Activated T-helper 1 cell treated with Interleukin-2 at 50 U/mL for 16 hours (primary cell): ENCODE results near the gene VWA5B1.

ENCODE experiments used
- DNase-seq: peaks from one replicate; pipeline ENCODE4 v3.0.0-alpha.2; 2020; ENCODE audit warnings: low read depth

VWA5B1 gene

DNA sequence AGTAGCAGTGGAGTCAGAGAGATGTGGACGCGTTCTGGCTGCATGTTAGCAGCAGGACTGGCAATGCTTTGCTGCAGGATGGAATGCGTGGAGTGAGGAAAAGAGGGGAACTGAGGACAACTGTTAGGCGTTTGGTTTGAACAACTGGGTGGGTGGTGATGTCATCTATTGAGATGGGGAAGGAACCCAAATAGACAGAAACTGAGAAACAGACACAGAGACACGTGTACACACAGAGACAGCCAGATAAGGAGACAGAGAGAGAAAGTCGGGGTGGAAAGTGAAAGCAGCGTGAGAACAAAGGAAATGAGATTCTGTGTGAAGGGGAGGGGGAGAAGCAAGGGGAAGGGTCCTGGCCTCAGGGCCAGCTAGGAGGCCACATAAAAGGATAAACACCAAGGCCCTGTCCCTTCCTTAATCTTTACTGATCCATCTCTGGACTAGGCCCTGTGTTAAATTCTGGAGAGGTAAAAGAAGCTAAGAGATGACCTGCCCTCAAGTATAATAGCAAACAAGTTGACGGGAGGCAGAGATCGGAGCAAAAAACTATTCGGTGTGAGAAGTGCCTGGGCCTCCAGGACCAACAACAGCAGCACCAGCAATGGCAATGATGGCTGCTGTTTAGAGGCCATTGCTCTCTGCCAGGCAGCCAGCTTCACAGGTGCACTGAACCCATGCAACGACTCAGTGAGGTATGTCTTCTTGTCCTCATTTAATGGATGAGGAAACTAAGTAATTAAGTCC is 31.6 kb downstream of the VWA5B1 start:
- no peak for DNase-seq

DNA sequence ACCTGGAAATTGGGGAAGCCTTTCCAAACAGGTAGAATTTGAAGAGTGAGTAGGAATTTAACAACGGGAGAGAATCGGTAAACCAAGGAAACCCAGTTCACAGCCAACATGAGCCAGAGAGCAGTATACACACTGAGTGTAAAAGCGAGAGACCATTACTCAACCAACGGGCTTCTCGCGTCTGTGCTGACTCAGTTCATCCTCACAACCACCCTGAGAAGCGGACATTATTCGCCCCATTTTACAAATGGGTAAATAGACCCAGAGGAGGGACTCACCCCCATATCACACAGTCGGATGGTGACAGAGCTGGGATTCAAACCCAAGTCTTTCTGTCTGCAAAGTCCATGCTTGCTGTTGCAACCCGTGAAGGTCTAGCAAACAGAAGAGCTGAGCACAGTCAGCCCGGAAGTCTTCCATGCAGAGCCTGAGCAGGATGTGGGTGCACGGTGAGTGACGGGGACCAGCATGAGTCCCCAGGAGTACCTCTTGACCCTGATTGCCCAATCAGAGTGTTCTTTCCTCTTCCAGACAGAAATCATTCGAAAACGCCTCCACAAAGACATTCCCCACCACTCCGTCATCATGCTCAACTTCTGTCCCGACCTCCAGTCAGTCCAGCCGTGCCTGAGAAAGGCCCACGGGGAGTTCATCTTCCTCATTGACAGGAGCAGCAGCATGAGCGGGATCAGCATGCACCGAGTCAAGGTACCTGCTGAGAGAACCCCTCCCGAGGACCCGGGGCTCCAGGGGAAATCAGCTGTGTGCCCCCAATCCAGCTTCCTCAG is 32.3 kb downstream of the VWA5B1 start:
- DNase-seq = peak; percentile 37

DNA sequence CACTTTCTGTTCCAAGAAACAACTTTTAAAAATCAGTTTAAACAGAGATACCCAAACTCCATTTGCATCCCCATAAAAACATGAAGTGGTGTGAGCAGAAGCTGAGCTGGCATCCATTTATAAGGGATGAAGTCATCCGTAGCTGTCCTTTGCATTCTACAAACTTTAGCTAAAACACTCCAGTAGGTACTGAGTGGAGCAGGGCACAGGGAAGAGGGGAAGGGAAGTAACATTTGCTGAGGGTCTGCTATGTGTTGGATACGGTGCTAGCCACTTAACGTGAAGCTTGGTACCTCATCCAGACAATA is 32.9 kb downstream of the VWA5B1 start:
- no peak for DNase-seq

DNA sequence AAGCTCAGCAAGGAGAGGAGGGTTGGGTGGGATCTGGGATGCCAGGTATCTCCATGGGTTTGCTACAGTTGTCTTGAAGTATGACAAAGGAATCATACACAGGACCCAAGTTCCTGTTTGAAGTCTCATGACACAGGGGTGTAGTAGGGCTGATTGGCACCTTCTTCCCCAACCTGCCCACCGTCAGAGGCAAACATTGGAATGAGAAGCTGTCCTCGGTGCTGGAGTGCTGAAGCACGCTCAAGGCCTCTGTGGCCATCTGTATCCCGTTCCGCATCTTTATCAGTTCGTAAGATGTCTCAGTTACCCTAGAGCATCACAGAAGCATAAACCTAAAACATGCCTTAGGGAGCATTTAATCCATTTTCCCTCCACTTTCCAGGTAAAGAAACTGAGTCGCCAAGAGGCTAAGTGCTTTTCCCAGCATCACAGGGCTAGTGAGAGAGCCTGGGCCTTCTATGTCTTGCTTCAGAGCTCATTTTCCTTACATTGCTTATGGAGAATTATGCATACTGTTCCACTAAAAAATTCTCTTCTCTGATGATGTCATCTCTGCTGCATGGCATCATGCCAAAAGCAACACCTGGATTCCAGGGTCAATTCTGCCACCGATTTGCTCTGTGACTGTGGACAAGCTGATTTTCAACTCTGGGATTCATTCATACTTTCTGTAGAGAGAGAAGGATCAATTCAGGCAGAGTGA is 34.2 kb downstream of the VWA5B1 start:
- DNase-seq = no peak

DNA sequence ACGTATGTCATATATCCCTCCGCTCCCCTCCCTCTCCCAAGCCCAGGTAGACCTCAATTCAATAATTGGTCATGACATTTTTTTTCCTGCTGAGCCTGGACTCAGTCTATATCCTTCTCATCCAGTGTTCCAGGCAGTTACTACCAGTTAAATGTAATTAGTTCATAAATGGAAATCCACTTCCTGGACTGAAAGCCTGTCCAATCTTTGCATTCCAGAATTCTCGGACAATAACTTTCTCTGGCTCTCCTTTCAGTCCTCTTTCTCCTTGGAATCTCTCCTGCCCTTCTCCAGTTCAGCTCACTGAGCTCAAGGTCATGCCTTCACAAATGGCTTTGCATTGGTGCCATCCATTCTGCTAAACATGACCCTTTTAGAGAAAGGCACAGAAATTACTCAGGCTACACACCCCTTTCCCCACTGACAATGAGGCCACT is 34.8 kb downstream of the VWA5B1 start:
- no peak for DNase-seq

DNA sequence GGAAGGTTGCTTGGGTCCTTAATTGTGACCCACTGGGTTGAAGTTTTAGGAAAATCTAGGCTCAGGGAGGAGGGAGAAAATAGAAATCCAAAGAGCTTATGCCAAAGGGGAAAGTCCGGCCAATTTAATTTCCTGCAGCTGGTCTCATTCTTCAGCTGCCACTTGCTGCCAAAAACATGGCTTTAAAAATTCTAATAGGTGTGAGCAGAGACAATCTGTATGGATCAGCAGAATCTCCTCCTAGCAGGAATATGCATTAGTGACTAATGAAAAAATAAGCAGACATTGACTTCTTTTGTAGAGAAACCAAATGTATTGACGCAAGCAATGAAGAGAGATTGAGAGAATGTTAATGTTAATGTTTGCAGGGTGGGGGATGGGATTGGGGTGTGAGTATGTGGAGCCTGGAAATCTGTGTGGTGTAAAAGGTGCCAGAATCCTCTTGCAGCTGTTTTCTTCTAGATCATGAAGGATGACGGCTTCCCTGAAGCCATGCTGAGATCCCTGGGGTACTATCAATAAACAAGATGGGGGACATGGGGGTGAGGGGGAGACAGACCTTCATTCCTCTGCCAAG is 35.3 kb downstream of the VWA5B1 start:
- DNase-seq = no peak

DNA sequence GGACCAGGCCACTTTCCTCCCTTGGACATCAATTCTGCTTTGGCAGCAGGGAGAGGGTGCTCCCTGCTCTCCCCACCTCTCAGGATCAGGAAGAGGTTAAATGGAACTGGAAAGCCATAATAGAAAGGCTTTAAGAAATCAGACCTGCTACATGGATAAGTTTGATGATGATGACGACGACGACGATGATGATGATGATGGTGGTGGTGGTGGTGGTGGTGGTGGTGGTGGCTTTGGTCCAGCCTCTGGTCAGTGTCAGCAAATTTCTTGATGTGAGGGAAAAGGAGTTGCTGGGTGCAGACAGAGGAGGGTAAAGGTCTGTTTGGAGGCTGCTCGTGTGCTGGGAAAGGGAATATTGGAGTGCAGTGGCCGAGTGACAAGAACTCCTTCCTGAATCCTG is 36.8 kb downstream of the VWA5B1 start:
- DNase-seq = no peak

DNA sequence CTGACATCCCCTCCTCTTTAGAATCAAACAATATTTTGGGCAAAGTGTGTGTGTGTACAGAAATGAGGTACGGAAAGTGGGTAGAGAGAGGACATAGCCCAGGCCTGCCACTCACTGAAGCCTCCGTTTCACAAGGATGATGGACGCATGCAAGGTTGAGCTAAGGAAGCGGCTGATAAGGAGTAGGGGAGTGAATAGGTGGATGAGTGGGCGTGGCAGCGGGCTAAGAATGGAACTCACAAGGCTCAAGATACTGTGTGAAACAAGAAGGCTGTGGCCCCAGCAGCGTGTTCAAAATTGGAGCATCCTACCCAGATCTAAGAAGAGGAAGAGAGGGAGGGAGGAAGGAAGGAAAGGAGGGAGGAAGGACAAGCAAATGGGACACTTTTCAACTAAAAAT is 37.5 kb downstream of the VWA5B1 start:
- no peak for DNase-seq

DNA sequence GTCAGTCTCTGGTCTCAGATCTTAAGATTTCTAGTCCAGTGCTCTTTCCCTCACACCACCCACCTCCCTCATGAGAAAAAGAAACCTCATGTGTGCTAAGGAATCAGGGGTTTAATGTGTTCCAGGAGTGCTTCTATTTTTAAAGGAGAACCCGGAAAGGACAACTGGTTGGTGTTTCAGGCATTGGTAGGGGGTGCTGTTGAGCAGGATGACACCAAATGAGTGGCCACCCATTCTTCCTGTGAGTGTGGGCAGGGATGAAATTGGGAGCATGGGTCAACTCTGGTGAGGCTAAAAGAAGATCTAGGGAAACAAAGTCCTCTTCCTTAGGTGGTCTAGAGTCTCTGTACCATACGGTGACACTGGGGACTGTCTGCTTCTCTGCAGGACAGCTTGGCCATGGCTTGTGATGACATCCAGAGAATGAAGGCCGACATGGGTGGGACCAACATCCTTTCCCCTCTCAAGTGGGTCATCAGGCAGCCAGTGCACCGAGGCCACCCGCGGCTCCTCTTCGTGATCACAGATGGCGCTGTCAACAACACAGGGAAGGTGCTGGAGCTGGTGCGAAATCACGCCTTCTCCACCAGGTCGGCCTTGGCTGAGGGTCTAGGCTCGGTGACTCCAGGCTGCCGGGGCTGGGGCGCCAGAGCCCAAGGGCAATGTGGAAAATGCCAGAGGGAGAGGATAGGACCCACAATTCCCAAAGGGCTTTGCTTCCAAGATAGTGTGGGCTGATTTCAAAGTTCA is 39.3 kb downstream of the VWA5B1 start:
- no peak for DNase-seq

DNA sequence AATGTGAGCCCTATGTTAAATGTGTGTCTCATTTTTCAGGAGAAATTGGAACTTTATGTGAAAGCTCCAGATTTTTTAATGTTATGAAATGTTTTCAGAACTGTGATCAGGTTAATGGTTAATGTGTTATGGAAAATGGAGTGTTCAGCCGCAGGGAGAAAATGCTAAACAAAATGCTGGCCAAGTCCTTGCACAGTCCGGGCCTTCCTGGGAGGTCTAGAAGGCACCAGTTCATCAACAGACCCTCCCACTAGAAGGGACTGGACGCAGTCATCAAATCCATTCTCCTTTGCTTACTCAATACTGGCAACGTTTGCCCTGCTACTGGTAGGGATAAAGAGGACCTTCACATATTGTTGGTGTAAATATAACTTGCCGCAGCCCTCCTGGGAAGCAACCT is 43.4 kb downstream of the VWA5B1 start:
- DNase-seq = no peak

DNA sequence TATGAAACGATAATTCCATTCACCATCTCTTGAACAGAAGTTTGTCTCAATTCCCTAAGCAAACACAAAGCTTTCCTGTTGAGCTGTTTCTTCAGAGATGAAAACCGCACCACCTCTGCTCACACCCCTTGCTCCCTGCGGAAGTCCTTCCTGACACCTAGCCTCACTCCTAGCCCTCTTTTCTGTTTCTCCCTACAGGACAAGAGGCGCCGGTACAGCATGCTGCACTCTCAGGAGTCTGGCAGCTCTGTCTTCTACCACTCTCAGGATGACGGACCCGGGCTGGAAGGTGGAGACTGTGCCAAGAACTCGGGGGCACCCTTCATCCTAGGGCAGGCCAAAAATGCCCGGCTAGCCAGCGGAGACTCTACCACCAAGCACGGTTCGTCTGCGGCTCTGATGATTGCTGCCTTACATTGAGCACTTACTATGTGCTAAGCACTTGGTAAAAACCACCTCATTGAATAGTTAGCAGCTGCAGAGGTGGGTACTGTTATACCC is 45.5 kb downstream of the VWA5B1 start:
- DNase-seq = no peak

DNA sequence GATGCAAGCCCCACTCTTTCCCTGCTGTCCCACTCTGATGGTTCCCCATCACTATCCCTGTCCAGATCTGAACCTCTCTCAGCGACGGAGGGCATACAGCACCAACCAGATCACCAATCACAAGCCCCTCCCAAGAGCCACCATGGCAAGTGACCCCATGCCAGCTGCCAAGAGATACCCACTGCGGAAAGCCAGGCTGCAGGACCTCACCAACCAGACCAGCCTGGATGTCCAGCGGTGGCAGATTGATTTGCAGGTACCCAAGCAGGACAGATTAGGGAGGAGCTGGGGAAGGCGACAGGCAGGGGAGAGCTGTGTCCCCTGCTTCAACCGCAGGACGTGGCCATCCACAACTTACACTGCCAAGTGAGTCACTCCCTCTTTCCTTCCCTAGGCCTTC is 46.9 kb downstream of the VWA5B1 start:
- DNase-seq = no peak

DNA sequence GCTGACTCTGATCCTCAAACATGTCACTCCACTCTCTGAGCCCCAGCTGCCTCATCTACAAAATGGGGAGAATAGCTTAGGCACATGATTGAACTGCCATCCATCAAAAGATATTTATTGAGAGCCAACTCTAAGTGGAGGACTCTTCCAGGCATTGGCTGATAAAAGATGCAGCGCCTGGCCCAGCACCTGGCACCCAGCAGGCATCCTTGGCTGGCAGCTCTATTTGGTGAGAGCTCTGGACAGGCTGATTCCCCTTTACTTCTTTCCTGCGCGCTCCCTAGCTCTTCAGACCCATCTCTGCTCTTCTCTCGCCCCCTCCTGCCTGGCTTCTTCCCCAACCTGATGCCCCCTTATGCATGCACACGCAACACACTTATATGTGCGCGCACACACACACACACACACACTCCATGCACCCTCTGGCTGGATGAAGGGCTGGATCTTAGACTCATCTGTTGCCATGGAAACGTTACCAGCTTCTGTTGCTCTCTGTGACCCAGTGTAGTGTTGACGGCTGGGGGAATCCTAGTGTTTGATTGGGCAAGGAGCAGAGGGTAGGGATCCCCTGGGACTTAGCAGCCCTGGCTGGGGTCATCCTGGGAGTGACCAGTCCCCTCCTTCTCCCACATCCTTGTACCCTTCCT is 49.3 kb downstream of the VWA5B1 start:
- no peak for DNase-seq

DNA sequence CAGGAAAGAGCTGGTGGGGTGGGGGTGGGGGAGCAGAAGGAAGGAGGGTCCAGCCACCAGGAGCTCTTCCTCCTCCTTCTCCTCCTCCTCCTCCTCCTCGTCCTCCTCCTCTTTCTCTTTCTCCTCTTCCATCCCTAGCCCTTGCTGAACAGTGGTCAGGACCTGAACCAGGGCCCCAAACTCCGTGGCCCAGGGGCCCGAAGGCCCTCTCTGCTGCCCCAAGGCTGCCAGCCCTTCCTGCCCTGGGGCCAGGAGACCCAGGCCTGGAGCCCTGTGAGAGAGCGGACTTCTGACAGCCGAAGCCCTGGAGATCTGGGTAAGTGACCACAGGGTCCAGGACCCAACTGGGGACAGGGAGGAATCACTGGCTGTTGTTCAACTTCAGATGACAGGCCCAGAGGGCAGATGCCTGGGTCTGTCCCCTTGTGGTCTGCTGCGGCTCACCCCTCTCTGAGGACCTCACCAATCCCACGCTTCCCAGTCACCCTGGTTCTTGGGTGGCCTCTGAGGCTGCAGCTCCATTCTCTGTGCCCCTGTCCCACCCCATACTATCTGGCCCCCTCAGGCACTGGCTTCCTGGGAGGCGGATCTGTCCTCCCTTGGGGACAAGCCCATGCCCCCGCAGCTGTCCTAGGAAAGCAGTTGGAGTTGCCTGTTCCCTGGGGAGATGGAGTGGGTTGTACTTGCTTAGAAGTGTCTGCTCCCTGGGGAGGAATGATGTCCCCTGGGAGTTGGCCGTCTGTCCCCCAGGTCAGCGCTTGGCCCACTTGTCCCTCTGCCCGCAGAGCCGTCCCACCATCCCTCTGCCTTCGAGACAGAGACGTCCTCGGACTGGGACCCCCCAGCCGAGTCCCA is 51.8 kb downstream of the VWA5B1 start:
- DNase-seq = no peak

DNA sequence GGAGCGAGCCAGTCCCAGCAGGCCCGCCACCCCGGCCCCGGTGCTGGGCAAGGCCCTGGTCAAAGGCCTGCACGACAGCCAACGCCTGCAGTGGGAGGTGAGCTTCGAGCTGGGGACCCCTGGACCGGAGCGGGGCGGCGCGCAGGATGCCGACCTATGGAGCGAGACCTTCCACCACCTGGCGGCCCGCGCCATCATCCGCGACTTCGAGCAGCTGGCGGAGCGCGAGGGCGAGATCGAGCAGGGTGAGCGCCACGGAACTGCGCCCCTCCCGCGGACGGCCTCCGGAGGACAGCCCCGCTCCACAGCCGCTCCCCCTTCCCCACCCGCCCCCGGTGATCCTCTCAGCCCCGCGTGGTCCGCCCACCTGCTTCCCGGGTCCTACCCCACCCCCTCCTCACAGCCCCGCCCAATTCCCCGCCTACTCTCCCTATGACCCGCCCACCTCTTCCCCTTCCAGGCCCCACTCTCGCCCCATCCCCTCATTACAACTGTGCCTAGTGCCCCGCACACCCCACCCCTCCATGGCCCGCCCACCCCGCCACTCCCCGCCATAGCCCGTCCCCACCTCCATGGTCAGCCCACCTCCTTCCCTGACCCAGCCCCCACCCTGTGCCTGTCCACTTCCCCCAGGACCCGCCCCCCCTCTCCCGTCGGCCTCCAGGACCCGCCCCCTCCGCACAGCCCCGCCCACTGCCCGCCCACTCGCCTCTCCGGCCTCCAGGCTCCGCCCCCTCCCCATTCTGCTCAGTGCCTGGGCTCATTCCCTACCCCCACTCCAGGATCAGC is 52.7 kb downstream of the VWA5B1 start:
- peak; percentile 10 for DNase-seq

DNA sequence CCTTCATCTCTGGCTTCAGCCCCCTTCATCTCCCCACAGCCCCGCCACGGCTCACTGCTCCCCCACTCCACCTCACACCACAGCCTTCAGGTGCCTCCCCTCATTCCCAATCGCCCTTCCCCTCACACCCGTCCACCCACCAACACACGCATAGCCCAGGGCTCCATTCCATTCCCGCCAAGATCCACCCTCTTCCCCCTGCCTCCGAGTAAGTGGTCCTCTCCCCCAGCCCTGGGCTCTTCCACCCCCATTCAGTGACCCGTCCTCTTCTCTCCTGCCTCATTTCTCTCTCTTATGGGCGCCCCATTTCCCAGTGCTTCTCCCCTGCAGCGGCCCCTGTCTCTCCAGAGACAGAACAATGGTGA is 53.2 kb downstream of the VWA5B1 start:
- no peak for DNase-seq

DNA sequence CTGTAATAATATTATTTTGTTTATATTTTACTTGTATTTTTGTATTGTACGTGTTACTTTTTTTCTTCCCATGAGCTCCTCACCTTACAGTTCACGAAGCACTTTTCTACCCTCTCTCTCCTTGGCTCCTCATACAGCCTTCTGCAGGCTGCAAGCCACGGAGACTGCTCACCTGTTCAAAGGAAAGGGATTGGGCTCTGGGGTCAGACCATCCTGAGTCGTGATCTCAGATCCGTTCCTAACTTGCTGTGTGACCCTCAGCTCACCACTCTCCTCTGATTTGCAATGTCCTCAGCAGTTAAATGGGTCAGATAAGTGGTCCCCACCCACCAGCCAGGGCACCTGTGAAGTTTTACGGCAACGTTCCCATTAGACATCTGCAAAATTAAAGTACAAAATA is 54.1 kb downstream of the VWA5B1 start:
- no peak for DNase-seq

DNA sequence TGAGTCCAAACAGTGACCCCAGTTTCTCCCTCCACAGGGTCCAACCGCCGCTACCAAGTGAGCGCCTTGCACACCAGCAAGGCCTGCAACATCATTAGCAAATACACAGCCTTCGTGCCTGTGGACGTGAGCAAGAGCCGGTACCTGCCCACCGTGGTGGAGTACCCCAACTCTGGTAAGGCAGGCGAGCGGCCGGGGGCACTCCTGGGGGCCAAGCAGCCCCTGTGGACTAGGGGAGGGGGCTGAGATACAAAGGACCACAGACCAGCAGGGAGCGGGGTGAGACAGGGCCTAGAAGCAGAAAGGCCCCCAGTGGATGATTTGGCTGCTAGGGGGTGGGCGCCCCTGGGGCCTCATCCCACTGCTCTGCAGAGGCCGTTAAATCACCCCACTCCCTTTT is 54.7 kb downstream of the VWA5B1 start:
- DNase-seq = no peak

DNA sequence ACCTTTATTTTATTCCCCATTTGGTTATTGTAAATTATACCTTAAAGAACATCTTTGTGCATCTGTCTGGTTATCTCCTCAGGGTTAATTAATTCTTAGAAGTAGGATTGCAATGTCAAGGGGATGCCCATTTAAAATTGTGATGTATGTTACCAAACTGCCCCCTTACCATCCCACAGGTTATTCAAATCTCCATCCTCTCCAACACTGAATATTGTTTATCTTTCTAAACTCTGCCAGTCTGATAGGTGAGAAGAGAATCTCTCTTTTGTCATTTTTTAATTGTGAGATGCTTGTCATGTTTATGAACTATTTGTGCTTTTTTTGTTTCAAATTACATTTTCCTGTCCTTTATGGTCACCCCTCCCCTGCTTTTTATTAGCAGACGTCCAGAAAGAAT is 55.8 kb downstream of the VWA5B1 start:
- DNase-seq = no peak

DNA sequence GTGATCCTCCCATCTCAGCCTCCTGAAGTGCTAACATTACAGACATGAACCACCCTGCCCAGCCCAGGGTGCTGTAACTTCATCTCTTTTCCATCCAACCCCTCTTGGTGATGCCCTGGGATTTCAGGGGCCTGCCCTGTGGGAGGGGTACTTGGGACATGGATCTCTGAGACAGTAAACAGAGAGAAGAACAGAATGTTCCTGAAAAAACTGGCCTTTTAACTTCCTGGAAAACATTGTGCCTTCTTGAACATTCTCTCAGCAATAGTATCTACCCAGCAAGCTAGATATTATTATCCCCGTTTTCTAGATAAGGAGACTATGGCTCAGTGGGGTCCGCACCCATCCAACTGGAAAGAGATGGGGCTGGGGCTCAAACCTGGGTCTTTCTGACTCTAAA is 57.0 kb downstream of the VWA5B1 start:
- DNase-seq = no peak
